CD4-positive, alpha-beta T cell (primary cell): ENCODE data around the gene C1QTNF8. TPM values are rescaled to one million over a fixed set of nuclear protein-coding genes. Genes with fewer than 3 reads are reported as not detected.

Experiments used
- ATAC-seq: fragments of 200-7000 bp; cut with Tn5 transposase; one replicate; pipeline ENCODE4 v1.10.0; 2022; ENCODE audit warnings: mild to moderate bottlenecking; ENCODE audit not compliant: poor library complexity
- CTCF ChIA-PET: fragments of 350-600 bp; sonication (Branson Sonifier 250); formaldehyde crosslinking; loops from one replicate; lab custom pipeline; 2021; ENCODE audit warnings: antibody characterized with exemption, inconsistent platforms; lab: Charles Lee
- POLR2A ChIA-PET: fragments of 350-600 bp; sonication (Branson Sonifier 250); formaldehyde crosslinking; loops from one replicate; lab custom pipeline; 2021; ENCODE audit warnings: antibody characterized with exemption, inconsistent platforms; lab: Charles Lee
- DNase-seq, 14 experiments: peaks; one replicate each; pipeline ENCODE4 v3.0.0-alpha.2; 2013 to 2020; ENCODE audit warnings: mixed read lengths in 2 of 14
- H3K27ac ChIP-seq, 2 donors: one replicate each; pipeline versions ENCODE4 v1.5.1 to v1.7.0; 2013; ENCODE audit warnings: low read length in 2 of 2, low read depth in 1 of 2, mild to moderate bottlenecking in 1 of 2
- H3K27me3 ChIP-seq, 2 experiments: 1 replicate in 1 of 2; 2 replicates in 1 of 2; pipeline versions ENCODE4 v1.6.1 to v1.7.0; 2013; ENCODE audit warnings: low read length in 2 of 2, control low read depth in 1 of 2, mild to moderate bottlenecking in 1 of 2, moderate library complexity in 1 of 2; ENCODE audit not compliant: insufficient read depth in 2 of 2, control insufficient read depth in 1 of 2
- H3K36me3 ChIP-seq: one replicate; pipeline ENCODE4 v1.6.1; 2013; ENCODE audit warnings: low read length, control low read depth; ENCODE audit not compliant: insufficient read depth
- H3K4me1 ChIP-seq: one replicate; pipeline ENCODE4 v1.6.1; 2013; ENCODE audit warnings: low read length, control low read depth; ENCODE audit not compliant: insufficient read depth
- H3K4me3 ChIP-seq: one replicate; pipeline ENCODE4 v1.5.1; 2013; ENCODE audit warnings: mild to moderate bottlenecking, low read length, moderate library complexity
- H3K9me3 ChIP-seq, 2 experiments: 1 replicate in 1 of 2; 2 replicates in 1 of 2; pipeline versions ENCODE4 v1.6.1 to v1.7.0; 2013; ENCODE audit warnings: low read length in 2 of 2, mild to moderate bottlenecking in 2 of 2, control low read depth in 1 of 2, moderate library complexity in 1 of 2; ENCODE audit not compliant: control insufficient read depth in 1 of 2, insufficient read depth in 1 of 2
- H3K27ac Mint-ChIP-seq: one replicate; pipeline ENCODE4 v1.8.0; 2020; ENCODE audit warnings: mixed read lengths
- H3K27me3 Mint-ChIP-seq: one replicate; pipeline ENCODE4 v1.8.0; 2021; ENCODE audit warnings: mixed read lengths
- H3K36me3 Mint-ChIP-seq: one replicate; pipeline ENCODE4 v1.8.0; 2021; ENCODE audit warnings: low read depth, mixed read lengths
- H3K4me1 Mint-ChIP-seq: one replicate; pipeline ENCODE4 v1.8.0; 2021; ENCODE audit warnings: low read depth, mixed read lengths
- H3K4me3 Mint-ChIP-seq: one replicate; pipeline ENCODE4 v1.8.0; 2020; ENCODE audit warnings: mild to moderate bottlenecking, mixed read lengths
- H3K9me3 Mint-ChIP-seq: one replicate; pipeline ENCODE4 v1.8.0; 2020; ENCODE audit warnings: mixed read lengths
- intact Hi-C, 2 experiments: fragments of 100-400 bp; cut with DNase I in 1 of 2; cut with micrococcal nuclease in 1 of 2; formaldehyde crosslinking; loops; one replicate each; pipeline versions ENCODE4 v1.15.1 to v1.9.0; 2023 to 2025; cut with DNase I, micrococcal nuclease
- total RNA-seq, 174 experiments: library from RNA in 2 of 174; stranded (reverse) in 2 of 174; gene quantifications; one replicate each; pipeline ENCODE4 v1.2.3 and lab custom pipeline; 2021 to 2026
- TF ChIP-seq, protein P1 (sequence below): fragments of 200-600 bp; IDR thresholded peaks from one replicate; pipeline ENCODE4 v1.8.0; 2022; ENCODE audit warnings: antibody characterized with exemption, mild to moderate bottlenecking

Gene C1QTNF8
- total RNA-seq, 2 experiments from 2014 or later: not detected

DNA sequence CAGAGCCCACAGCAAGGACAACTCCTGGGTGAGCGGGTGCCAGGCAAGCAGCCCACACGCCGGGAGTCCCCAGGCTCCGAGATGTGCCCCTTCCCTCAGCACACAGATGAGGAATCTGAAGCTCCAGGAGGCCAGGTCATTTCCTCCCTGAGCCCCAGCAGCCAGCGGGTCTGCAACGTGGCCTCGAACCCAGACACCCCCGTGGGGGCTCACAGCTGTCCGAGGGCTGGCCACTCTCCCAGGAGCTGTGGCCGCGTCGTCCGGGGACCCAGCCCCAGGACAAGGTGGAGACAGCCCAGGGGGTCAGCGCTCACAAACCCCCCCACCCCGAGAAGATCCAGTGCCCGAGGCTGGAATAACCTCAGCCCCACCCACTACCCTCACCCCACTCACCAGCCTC, 17.4 kb upstream of the C1QTNF8 start:
- H3K36me3 Mint-ChIP-seq: no peaks in the 10 kb centered on the region
- peaks cover 0 to 4% of the 10 kb centered on the region in 2 experiments for H3K9me3 ChIP-seq
- DNase-seq (no peak), ATAC-seq (no peak)
- POLR2A ChIA-PET: no interaction called here
- H3K9me3 Mint-ChIP-seq: no peaks in the 10 kb centered on the region
- H3K27ac Mint-ChIP-seq: no peak overlapping the region
- TF ChIP-seq, protein P1, sequence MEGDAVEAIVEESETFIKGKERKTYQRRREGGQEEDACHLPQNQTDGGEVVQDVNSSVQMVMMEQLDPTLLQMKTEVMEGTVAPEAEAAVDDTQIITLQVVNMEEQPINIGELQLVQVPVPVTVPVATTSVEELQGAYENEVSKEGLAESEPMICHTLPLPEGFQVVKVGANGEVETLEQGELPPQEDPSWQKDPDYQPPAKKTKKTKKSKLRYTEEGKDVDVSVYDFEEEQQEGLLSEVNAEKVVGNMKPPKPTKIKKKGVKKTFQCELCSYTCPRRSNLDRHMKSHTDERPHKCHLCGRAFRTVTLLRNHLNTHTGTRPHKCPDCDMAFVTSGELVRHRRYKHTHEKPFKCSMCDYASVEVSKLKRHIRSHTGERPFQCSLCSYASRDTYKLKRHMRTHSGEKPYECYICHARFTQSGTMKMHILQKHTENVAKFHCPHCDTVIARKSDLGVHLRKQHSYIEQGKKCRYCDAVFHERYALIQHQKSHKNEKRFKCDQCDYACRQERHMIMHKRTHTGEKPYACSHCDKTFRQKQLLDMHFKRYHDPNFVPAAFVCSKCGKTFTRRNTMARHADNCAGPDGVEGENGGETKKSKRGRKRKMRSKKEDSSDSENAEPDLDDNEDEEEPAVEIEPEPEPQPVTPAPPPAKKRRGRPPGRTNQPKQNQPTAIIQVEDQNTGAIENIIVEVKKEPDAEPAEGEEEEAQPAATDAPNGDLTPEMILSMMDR: no peak
- peaks cover 5% of the 10 kb centered on the region for H3K27me3 Mint-ChIP-seq
- H3K4me1 ChIP-seq: no peaks in the 10 kb centered on the region
- no peaks in the 10 kb centered on the region for H3K4me1 Mint-ChIP-seq
- no peak overlapping the region for H3K27ac ChIP-seq
- H3K4me3 Mint-ChIP-seq: no peak overlapping the region
- CTCF ChIA-PET: no interaction called here
- H3K36me3 ChIP-seq: no peaks in the 10 kb centered on the region
- H3K27me3 ChIP-seq: no peaks in the 10 kb centered on the region
- no peak overlapping the region for H3K4me3 ChIP-seq
- intact Hi-C loops: no loop called here

DNA sequence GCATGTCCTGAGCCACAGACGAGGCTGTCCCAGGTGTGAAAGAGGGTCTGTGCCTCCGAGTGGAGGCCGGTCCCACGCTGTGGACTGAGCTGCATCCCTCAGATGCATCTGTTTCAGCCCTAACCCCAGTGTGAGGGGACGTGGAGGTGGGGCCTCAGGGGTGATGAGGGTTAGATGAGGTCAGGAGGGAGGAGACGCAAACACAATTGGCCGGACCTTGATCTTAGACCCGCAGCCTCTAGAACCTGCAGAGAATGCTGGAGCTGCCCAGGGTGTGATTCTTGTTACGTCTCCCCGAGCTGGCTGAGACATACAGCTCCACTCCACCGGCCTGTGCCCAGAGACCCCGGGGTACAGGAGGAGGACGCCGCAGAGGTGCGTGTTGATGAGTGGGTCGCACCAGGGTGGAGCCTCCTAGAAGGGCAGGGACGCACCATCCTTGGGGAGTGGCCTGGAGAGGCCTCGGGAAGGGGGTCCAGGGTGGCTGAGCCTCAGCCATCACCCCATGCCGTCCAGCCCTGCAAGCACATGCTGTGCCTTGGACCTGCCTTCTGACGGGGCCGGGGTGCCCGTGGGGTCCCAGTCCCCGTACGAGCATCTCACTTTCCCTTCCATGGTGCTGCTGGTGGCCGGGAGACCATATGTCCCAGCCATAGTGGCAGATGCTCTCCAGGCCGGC, 16.6 kb upstream of the C1QTNF8 start:
- H3K4me3 Mint-ChIP-seq: no peak overlapping the region
- intact Hi-C loops: no loop called here

GRCh38 chr16:1109648-1110047, 13.6 kb upstream of the C1QTNF8 start:
- Histone ChIP-seq H3K4me3 (no peak overlapping the region), H3K9me3 (peaks cover 0 to 16% of the 10 kb centered on the region in 2 experiments), H3K4me1 (no peaks in the 10 kb centered on the region), H3K36me3 (no peaks in the 10 kb centered on the region), H3K27ac (no peak overlapping the region), H3K27me3 (peaks cover 12 to 18% of the 10 kb centered on the region in 2 experiments)
- Mint-ChIP-seq H3K4me3 (no peak overlapping the region), H3K9me3 (no peaks in the 10 kb centered on the region), H3K36me3 (no peaks in the 10 kb centered on the region), H3K27me3 (peaks cover 9% of the 10 kb centered on the region), H3K27ac (no peak overlapping the region), H3K4me1 (no peaks in the 10 kb centered on the region)
- intact Hi-C loops: no loop called here
- DNase-seq: no peak
- no peak for ATAC-seq
- TF ChIP-seq, protein P1: no peak
- ChIA-PET POLR2A (no interaction called here), CTCF (no interaction called here)

More for the DNA sequence above, 16.6 kb upstream of the C1QTNF8 start:
- POLR2A ChIA-PET: no interaction called here
- CTCF ChIA-PET: no interaction called here
- ATAC-seq (no peak), DNase-seq (no peak)
- no peaks in the 10 kb centered on the region for H3K36me3 ChIP-seq
- H3K27me3 Mint-ChIP-seq: peaks cover 5% of the 10 kb centered on the region
- H3K9me3 ChIP-seq: peaks cover 0 to 4% of the 10 kb centered on the region in 2 experiments
- H3K9me3 Mint-ChIP-seq: no peaks in the 10 kb centered on the region
- no peak overlapping the region for H3K27ac Mint-ChIP-seq
- no peaks in the 10 kb centered on the region for H3K36me3 Mint-ChIP-seq
- H3K4me3 ChIP-seq: no peak overlapping the region
- H3K4me1 ChIP-seq: no peaks in the 10 kb centered on the region
- TF ChIP-seq, protein P1: no peak
- H3K4me1 Mint-ChIP-seq: no peaks in the 10 kb centered on the region
- peaks cover 1 to 5% of the 10 kb centered on the region in 2 experiments for H3K27me3 ChIP-seq
- H3K27ac ChIP-seq: no peak overlapping the region
